ENCODE results near the gene MRPL2.

The MRPL2 gene

GRCh38 chr6:43097098-43097489, 37.9 kb upstream of the MRPL2 start:
- H3K36me3 ChIP-seq (ENCODE audit: control insufficient read depth in 4 of 4, insufficient read depth in 4 of 4, low read length in 3 of 4), result no peaks in the 10 kb centered on the region
- ChIA-PET POLR2A (no interaction called here), CTCF (interaction anchor here (0.9 to 1.9 kb wide), 8 partner anchors 13 to 195 kb away, joined by 3 to 7 read pairs (median 4); no protein-coding TSS in a partner anchor)
- no peaks in the 10 kb centered on the region for H3K27me3 ChIP-seq (replicated peaks in 2 of 5; ENCODE audit: control insufficient read depth in 4 of 5, insufficient read depth in 5 of 5, low read length in 4 of 5)
- peak overlapping the region in 1 of 2 experiments; percentile 58 for H3K27ac ChIP-seq (ENCODE audit: insufficient read depth in 1 of 2, low read depth in 1 of 2, low read length in 2 of 2, poor library complexity in 1 of 2, severe bottlenecking in 2 of 2)
- 80% methylated on average over 4 of the region's 5 CpGs for WGBS (ENCODE audit: insufficient coverage)
- peak overlapping the region in 1 of 7 experiments; percentile 60 for H3K4me3 ChIP-seq (ENCODE audit: control insufficient read depth in 1 of 7, extremely low read depth in 1 of 7, insufficient read depth in 4 of 7, low read depth in 2 of 7, low read length in 6 of 7)
- peak in 1 of 3 donors; percentile 42 for DNase-seq
- peaks cover 0 to 44% (median 10%) of the 10 kb centered on the region in 4 experiments for H3K4me1 ChIP-seq (ENCODE audit: control extremely low read depth in 1 of 4, control insufficient read depth in 4 of 4, insufficient read depth in 4 of 4, low read length in 3 of 4)
- H3K9me3 ChIP-seq (ENCODE audit: control extremely low read depth in 1 of 5, control insufficient read depth in 4 of 5, insufficient read depth in 2 of 5, low read depth in 1 of 5, low read length in 4 of 5), result no peaks in the 10 kb centered on the region

- Histone ChIP-seq H3K36me3 (ENCODE audit: control insufficient read depth in 4 of 4, insufficient read depth in 4 of 4, low read length in 3 of 4) (no peaks in the 10 kb centered on the region), H3K27ac (ENCODE audit: insufficient read depth in 1 of 2, low read depth in 1 of 2, low read length in 2 of 2, poor library complexity in 1 of 2, severe bottlenecking in 2 of 2) (peak overlapping the region in 1 of 2 experiments; percentile 58), H3K4me3 (ENCODE audit: control insufficient read depth in 1 of 7, extremely low read depth in 1 of 7, insufficient read depth in 4 of 7, low read depth in 2 of 7, low read length in 6 of 7) (peak overlapping the region in 1 of 7 experiments; percentile 60), H3K9me3 (ENCODE audit: control extremely low read depth in 1 of 5, control insufficient read depth in 4 of 5, insufficient read depth in 2 of 5, low read depth in 1 of 5, low read length in 4 of 5) (no peaks in the 10 kb centered on the region), H3K4me1 (ENCODE audit: control extremely low read depth in 1 of 4, control insufficient read depth in 4 of 4, insufficient read depth in 4 of 4, low read length in 3 of 4) (peaks cover 0 to 45% (median 10%) of the 10 kb centered on the region in 4 experiments), H3K27me3 (replicated peaks in 2 of 5; ENCODE audit: control insufficient read depth in 4 of 5, insufficient read depth in 5 of 5, low read length in 4 of 5) (no peaks in the 10 kb centered on the region)
- DNase-seq, result peak in 2 of 3 donors; percentile 32 to 60
- WGBS (ENCODE audit: insufficient coverage), result 29% methylated on average over 6 of the region's 8 CpGs
- CTCF ChIA-PET, result interaction anchor here (0.9 to 1.9 kb wide), 9 partner anchors 12 to 194 kb away, joined by 3 to 7 read pairs (median 4); partner anchors contain the start of gene PTK7
- POLR2A ChIA-PET, result no interaction called here
These were observed 37.3 kb upstream of the MRPL2 start for GRCh38 chr6:43096451-43097097.

- Histone ChIP-seq H3K36me3 (ENCODE audit: control insufficient read depth in 4 of 4, insufficient read depth in 4 of 4, low read length in 3 of 4) (no peaks in the 10 kb centered on the region), H3K27me3 (replicated peaks in 2 of 5; ENCODE audit: control insufficient read depth in 4 of 5, insufficient read depth in 5 of 5, low read length in 4 of 5) (no peaks in the 10 kb centered on the region), H3K4me3 (ENCODE audit: control insufficient read depth in 1 of 7, extremely low read depth in 1 of 7, insufficient read depth in 4 of 7, low read depth in 2 of 7, low read length in 6 of 7) (peak overlapping the region in 1 of 7 experiments; percentile 60), H3K9me3 (ENCODE audit: control extremely low read depth in 1 of 5, control insufficient read depth in 4 of 5, insufficient read depth in 2 of 5, low read depth in 1 of 5, low read length in 4 of 5) (no peaks in the 10 kb centered on the region), H3K27ac (ENCODE audit: insufficient read depth in 1 of 2, low read depth in 1 of 2, low read length in 2 of 2, poor library complexity in 1 of 2, severe bottlenecking in 2 of 2) (peak overlapping the region; percentile 28 to 30), H3K4me1 (ENCODE audit: control extremely low read depth in 1 of 4, control insufficient read depth in 4 of 4, insufficient read depth in 4 of 4, low read length in 3 of 4) (peaks cover 0 to 48% (median 12%) of the 10 kb centered on the region in 4 experiments)
- peak in 1 of 3 donors; percentile 49 for DNase-seq
- ChIA-PET POLR2A (no interaction called here), CTCF (interaction anchor here (0.9 to 1.6 kb wide), 6 partner anchors 13 to 34 kb away, joined by 3 to 5 read pairs (median 3); partner anchors contain the start of gene PTK7)
- 44% methylated on average over 7 of the region's 7 CpGs for WGBS (ENCODE audit: insufficient coverage)
These were observed 36.7 kb upstream of the MRPL2 start for GRCh38 chr6:43095939-43096338.

GRCh38 chr6:43093436-43094289, 34.4 kb upstream of the MRPL2 start:
- H3K27me3 ChIP-seq (replicated peaks in 2 of 5; ENCODE audit: control insufficient read depth in 4 of 5, insufficient read depth in 5 of 5, low read length in 4 of 5), result no peaks in the 10 kb centered on the region
- H3K4me1 ChIP-seq (ENCODE audit: control extremely low read depth in 1 of 4, control insufficient read depth in 4 of 4, insufficient read depth in 4 of 4, low read length in 3 of 4), result peaks cover 0 to 50% (median 12%) of the 10 kb centered on the region in 4 experiments
- H3K27ac ChIP-seq (ENCODE audit: insufficient read depth in 1 of 2, low read depth in 1 of 2, low read length in 2 of 2, poor library complexity in 1 of 2, severe bottlenecking in 2 of 2), result peak overlapping the region; percentile 4 to 39
- POLR2A ChIA-PET, result interaction anchor here (0.7 kb wide), 1 partner anchor 46 kb away, joined by 3 read pairs; no protein-coding TSS in a partner anchor
- H3K9me3 ChIP-seq (ENCODE audit: control extremely low read depth in 1 of 5, control insufficient read depth in 4 of 5, insufficient read depth in 2 of 5, low read depth in 1 of 5, low read length in 4 of 5), result no peaks in the 10 kb centered on the region
- H3K4me3 ChIP-seq (ENCODE audit: control insufficient read depth in 1 of 7, extremely low read depth in 1 of 7, insufficient read depth in 4 of 7, low read depth in 2 of 7, low read length in 6 of 7), result peak overlapping the region in 2 of 7 experiments; percentile 36 to 61
- WGBS (ENCODE audit: insufficient coverage), result 65% methylated on average over 9 of the region's 9 CpGs
- peak in 2 of 3 donors; percentile 41 to 58 for DNase-seq
- H3K36me3 ChIP-seq (ENCODE audit: control insufficient read depth in 4 of 4, insufficient read depth in 4 of 4, low read length in 3 of 4), result no peaks in the 10 kb centered on the region
- CTCF ChIA-PET, result interaction anchor here (0.6 to 1.2 kb wide), 2 partner anchors 17 to 57 kb away, joined by 3 to 4 read pairs; no protein-coding TSS in a partner anchor

- peaks cover 0 to 49% (median 12%) of the 10 kb centered on the region in 4 experiments for H3K4me1 ChIP-seq (ENCODE audit: control extremely low read depth in 1 of 4, control insufficient read depth in 4 of 4, insufficient read depth in 4 of 4, low read length in 3 of 4)
- no peaks in the 10 kb centered on the region for H3K27me3 ChIP-seq (replicated peaks in 2 of 5; ENCODE audit: control insufficient read depth in 4 of 5, insufficient read depth in 5 of 5, low read length in 4 of 5)
- no peaks in the 10 kb centered on the region for H3K36me3 ChIP-seq (ENCODE audit: control insufficient read depth in 4 of 4, insufficient read depth in 4 of 4, low read length in 3 of 4)
- H3K27ac ChIP-seq (ENCODE audit: insufficient read depth in 1 of 2, low read depth in 1 of 2, low read length in 2 of 2, poor library complexity in 1 of 2, severe bottlenecking in 2 of 2), result no peak overlapping the region
- no peak overlapping the region for H3K4me3 ChIP-seq (ENCODE audit: control insufficient read depth in 1 of 7, extremely low read depth in 1 of 7, insufficient read depth in 4 of 7, low read depth in 2 of 7, low read length in 6 of 7)
- POLR2A ChIA-PET, result no interaction called here
- CTCF ChIA-PET, result interaction anchor here (1.2 to 1.7 kb wide), 2 partner anchors 16 to 50 kb away, joined by 3 read pairs; no protein-coding TSS in a partner anchor
- H3K9me3 ChIP-seq (ENCODE audit: control extremely low read depth in 1 of 5, control insufficient read depth in 4 of 5, insufficient read depth in 2 of 5, low read depth in 1 of 5, low read length in 4 of 5), result no peaks in the 10 kb centered on the region
- no peak for DNase-seq
These were observed 33.4 kb upstream of the MRPL2 start for GRCh38 chr6:43092635-43093034.

DNA sequence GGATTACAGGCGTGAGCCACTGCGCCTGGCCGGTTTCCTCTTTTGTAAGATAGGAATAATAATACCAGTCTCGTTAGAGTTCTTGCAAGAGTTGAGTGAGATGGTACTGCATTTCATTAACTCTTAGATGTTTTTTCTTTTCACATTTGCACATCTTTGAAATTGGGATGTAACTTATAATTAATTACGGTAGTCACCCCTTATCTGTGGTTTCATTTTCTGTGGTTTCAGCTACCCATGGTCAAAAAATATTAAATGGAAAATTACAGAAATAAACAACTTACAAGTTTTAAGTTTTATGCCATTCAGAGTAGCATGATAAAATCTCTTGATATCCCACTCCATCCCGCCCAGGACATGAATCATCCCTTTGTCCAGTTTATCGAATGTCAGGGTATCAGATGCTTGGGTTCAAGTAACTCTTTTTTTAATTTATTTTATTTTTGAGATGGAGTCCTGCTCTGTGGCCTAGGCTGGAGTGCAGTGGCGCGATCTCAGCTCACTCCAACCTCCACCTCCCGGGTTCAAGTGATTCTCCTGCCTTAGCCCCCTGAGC, 32.3 kb upstream of the MRPL2 start:
- Histone ChIP-seq H3K9me3 (ENCODE audit: control extremely low read depth in 1 of 5, control insufficient read depth in 4 of 5, insufficient read depth in 2 of 5, low read depth in 1 of 5, low read length in 4 of 5) (no peaks in the 10 kb centered on the region), H3K36me3 (ENCODE audit: control insufficient read depth in 4 of 4, insufficient read depth in 4 of 4, low read length in 3 of 4) (no peaks in the 10 kb centered on the region), H3K4me1 (ENCODE audit: control extremely low read depth in 1 of 4, control insufficient read depth in 4 of 4, insufficient read depth in 4 of 4, low read length in 3 of 4) (peaks cover 0 to 38% (median 6%) of the 10 kb centered on the region in 4 experiments), H3K27me3 (replicated peaks in 2 of 5; ENCODE audit: control insufficient read depth in 4 of 5, insufficient read depth in 5 of 5, low read length in 4 of 5) (no peaks in the 10 kb centered on the region), H3K27ac (ENCODE audit: insufficient read depth in 1 of 2, low read depth in 1 of 2, low read length in 2 of 2, poor library complexity in 1 of 2, severe bottlenecking in 2 of 2) (no peak overlapping the region), H3K4me3 (ENCODE audit: control insufficient read depth in 1 of 7, extremely low read depth in 1 of 7, insufficient read depth in 4 of 7, low read depth in 2 of 7, low read length in 6 of 7) (no peak overlapping the region)
- WGBS (ENCODE audit: insufficient coverage), result 92% methylated on average over 5 of the region's 10 CpGs
- ChIA-PET CTCF (interaction anchor here (1.3 to 1.7 kb wide), 2 partner anchors 9 to 51 kb away, joined by 3 to 4 read pairs; no protein-coding TSS in a partner anchor), POLR2A (no interaction called here)
- no peak for DNase-seq

All from common myeloid progenitor, CD34-positive (primary cell).